NCI-H2081 (cell line): Measurements from ENCODE around the gene CLIC4.
"Not testable (repeated sequence)": the region's sequence is repeated elsewhere in the genome, so short reads cannot be mapped to it uniquely, and the experiment has no call there.

Experiments used
- DNase-seq, 2 experiments: peaks; one replicate each; lab custom pipeline; 2025; lab: John Stamatoyannopoulos, UW

CLIC4 gene

GRCh38 chr1:24773618-24774017 is 28.4 kb downstream of the CLIC4 start:
- no peak for DNase-seq

- DNase-seq: no peak
Measured at GRCh38 chr1:24775348-24775747, 30.1 kb downstream of the CLIC4 start.

GRCh38 chr1:24775916-24776315 is 30.7 kb downstream of the CLIC4 start:
- no peak for DNase-seq

- peak in 1 of 2 experiments; percentile 9 for DNase-seq
Measured at GRCh38 chr1:24776821-24777220, 31.6 kb downstream of the CLIC4 start.

- no peak for DNase-seq
Measured at GRCh38 chr1:24778141-24778540, 32.9 kb downstream of the CLIC4 start.

- not testable (repeated sequence) for DNase-seq
Measured at GRCh38 chr1:24779199-24779598, 34.0 kb downstream of the CLIC4 start.

GRCh38 chr1:24779689-24780464 is 34.6 kb downstream of the CLIC4 start:
- DNase-seq: no peak

GRCh38 chr1:24780626-24781025 is 35.4 kb downstream of the CLIC4 start:
- not testable (repeated sequence) for DNase-seq

- no peak for DNase-seq
Measured at GRCh38 chr1:24782689-24783088, 37.4 kb downstream of the CLIC4 start.

GRCh38 chr1:24783713-24784112 is 38.5 kb downstream of the CLIC4 start:
- DNase-seq: no peak

- DNase-seq: no peak
Measured at GRCh38 chr1:24786191-24786590, 40.9 kb downstream of the CLIC4 start.

- DNase-seq: no peak
Measured at GRCh38 chr1:24790490-24790889, 45.2 kb downstream of the CLIC4 start.

- no peak for DNase-seq
Measured at GRCh38 chr1:24793447-24794129, 48.3 kb downstream of the CLIC4 start.

GRCh38 chr1:24794130-24794502 is 48.9 kb downstream of the CLIC4 start:
- not testable (repeated sequence) for DNase-seq

GRCh38 chr1:24795236-24795635 is 50.0 kb downstream of the CLIC4 start:
- DNase-seq: no peak

- DNase-seq: no peak
Measured at GRCh38 chr1:24796524-24796923, 51.3 kb downstream of the CLIC4 start.

GRCh38 chr1:24799242-24799641 is 54.0 kb downstream of the CLIC4 start:
- not testable (repeated sequence) for DNase-seq

GRCh38 chr1:24801176-24801575 is 55.9 kb downstream of the CLIC4 start:
- no peak for DNase-seq

GRCh38 chr1:24803220-24803619 is 58.0 kb downstream of the CLIC4 start:
- DNase-seq: no peak

- DNase-seq: no peak
Measured at GRCh38 chr1:24803987-24804530, 58.8 kb downstream of the CLIC4 start.

GRCh38 chr1:24805534-24806301 is 60.5 kb downstream of the CLIC4 start:
- no peak for DNase-seq

GRCh38 chr1:24806588-24806987 is 61.3 kb downstream of the CLIC4 start:
- no peak for DNase-seq
